Measurements from ENCODE around the gene GFI1B. TPM values are rescaled to one million over a fixed set of nuclear protein-coding genes. Genes with fewer than 3 reads are reported as not detected.
A peak's percentile ranks its signal among the peaks of the same experiment; 100 is the strongest.

Gene GFI1B
- not detected in 2 replicates for total RNA-seq (2012; rRNA removed)
- polyA plus RNA-seq (2012; rRNA removed) = 0.02 TPM in 1 of 2 replicates, not detected in the other
- polyA plus RNA-seq (2012; cell fraction: cytosol; rRNA removed) = not detected in 2 replicates
- not detected in 2 replicates for polyA plus RNA-seq (2012; cell fraction: nucleus; rRNA removed; ENCODE audit: low replicate concordance)
- percentile 6 among the genes with signal in this experiment for Bru-seq, nascent RNA
- percentile 7 among the genes with signal in this experiment for BruChase-seq, experiment 1, labeled RNA remaining after a 6-hour chase
- BruChase-seq, experiment 2, labeled RNA remaining after a 2-hour chase = percentile 4 among the genes with signal in this experiment
- long read RNA-seq = 0 reads

GRCh38 chr9:132978451-132979131 is at the start of gene GFI1B:
Gene GFI1B, plus strand, starts transcription at chr9:132978694. Its CDS starts 7,985 bp downstream, at chr9:132986679.
- no peaks in the 10 kb centered on the region for H3K9me1 ChIP-seq (ENCODE audit: insufficient read depth, low read length)
- ChIA-PET CTCF (interaction anchor here (1.2 kb wide), 1 partner anchor 40 kb away, joined by 3 read pairs; no protein-coding TSS in a partner anchor), POLR2A (ENCODE audit: unreplicated experiment) (no interaction called here)
- H3K27ac ChIP-seq (ENCODE audit: insufficient read depth, low read length) = no peak within 1 kb of the TSS
- no TSS peak for BruUV-seq (replicated peaks)
- no peak within 1 kb of the TSS for H2BK20ac ChIP-seq (ENCODE audit: low read depth, low read length)
- H3K4me1 ChIP-seq (ENCODE audit: control insufficient read depth, insufficient read depth, low read length) = no peaks in the 10 kb centered on the region
- no peak within 1 kb of the TSS for H3K23ac ChIP-seq (ENCODE audit: low read depth, low read length)
- no peak within 1 kb of the TSS for H3K9ac ChIP-seq (ENCODE audit: low read depth, low read length)
- peaks cover 76% of the 10 kb centered on the region for H3K27me3 ChIP-seq (ENCODE audit: control insufficient read depth, insufficient read depth, low read length)
- no peak within 1 kb of the TSS for H3K14ac ChIP-seq (replicated peaks; ENCODE audit: low read depth, low read length)
- no peak within 1 kb of the TSS for H2BK15ac ChIP-seq (ENCODE audit: low read depth, low read length)
- DNase-seq = no peak
- no peak for ATAC-seq (ENCODE audit: low read depth)
- intact Hi-C loops (cut with micrococcal nuclease) = no loop called here
- WGBS, 2 experiments (ENCODE audit: extremely low coverage in 2 of 2, insufficient read length in 1 of 2) = 40% methylated on average over 11 of the region's 26 CpGs; no CpG with 5 or more reads in 1 of the 2 experiments
- H3K9me3 ChIP-seq (ENCODE audit: control insufficient read depth, insufficient read depth, low read length) = no peaks in the 10 kb centered on the region
- no peaks in the 10 kb centered on the region for H4K20me1 ChIP-seq (ENCODE audit: insufficient read depth, low read length)
- no peak within 1 kb of the TSS for H2AK5ac ChIP-seq (ENCODE audit: low read depth, low read length)
- no peak within 1 kb of the TSS for H2AK9ac ChIP-seq (replicated peaks; ENCODE audit: low read depth, low read length, poor library complexity)
- no peak within 1 kb of the TSS for H3K4me2 ChIP-seq (ENCODE audit: low read depth, low read length)
- no peak within 1 kb of the TSS for H2BK120ac ChIP-seq (ENCODE audit: low read depth, low read length)
- dilution Hi-C loops (cut with HindIII; ENCODE audit: low sequenced_read_pairs, unreplicated experiment) = no loop called here
- TF ChIP-seq RCOR1 (IDR thresholded peaks at IDR 0.05; ENCODE audit: insufficient replicate concordance, low read length) (no peak), CHD1 (IDR thresholded peaks at IDR 0.05; ENCODE audit: low read depth, low read length) (no peak), BHLHE40 (IDR thresholded peaks at IDR 0.05; ENCODE audit: low read depth, low read length) (no peak), NFE2L2 (IDR thresholded peaks at IDR 0.05; ENCODE audit: low read depth, low read length) (no peak), POLR2A (IDR thresholded peaks at IDR 0.05; ENCODE audit: low read depth, low read length) (no peak), FOS (IDR thresholded peaks at IDR 0.05; ENCODE audit: low read depth, low read length) (no peak)
- no peak within 1 kb of the TSS for H3K4me3 ChIP-seq (ENCODE audit: insufficient read depth, low read depth, low read length)
- H2BK5ac ChIP-seq (ENCODE audit: low read depth, low read length, poor library complexity, severe bottlenecking) = no peak within 1 kb of the TSS
- H4K8ac ChIP-seq (ENCODE audit: low read depth in 2 of 2, low read length in 2 of 2) = no peak within 1 kb of the TSS
- no peak within 1 kb of the TSS for H3K56ac ChIP-seq (ENCODE audit: extremely low read depth, insufficient read depth, low read length)
- in situ Hi-C loops (cut with MboI; ENCODE audit: low sequenced_read_pairs) = no loop called here
- no peak within 1 kb of the TSS for H4K5ac ChIP-seq (ENCODE audit: low read depth, low read length)
- H3K4ac ChIP-seq (ENCODE audit: low read depth, low read length) = no peak within 1 kb of the TSS
- H3K18ac ChIP-seq (ENCODE audit: low read depth, low read length) = no peak within 1 kb of the TSS
- no peak within 1 kb of the TSS for H4K91ac ChIP-seq (ENCODE audit: insufficient read depth, low read depth, low read length)
- no peaks in the 10 kb centered on the region for H3K36me3 ChIP-seq (ENCODE audit: control insufficient read depth, insufficient read depth, low read length)
- H2AFZ ChIP-seq (replicated peaks; ENCODE audit: low read length, poor library complexity) = peak within 1 kb of the TSS; percentile 77
- no peaks in the 10 kb centered on the region for H3K79me1 ChIP-seq (ENCODE audit: low read depth in 1 of 2, low read length in 2 of 2)

All from IMR-90 (cell line).